HepG2 (cell line): ENCODE data around the gene BRD2. TPM values are rescaled to one million over a fixed set of nuclear protein-coding genes. Genes with fewer than 3 reads are reported as not detected.

Experiments used
- ATAC-seq: fragments of 200-7000 bp; cut with Tn5 transposase; 3 replicates; pipeline ENCODE4 v1.9.1; 2020; ENCODE audit warnings: mild to moderate bottlenecking, moderate library complexity
- BruUV-seq: library from RNA; stranded (reverse); fragments of 400-500 nt; replicated peaks from 2 replicates; lab custom pipeline; 2021; lab: Mats Ljungman, UMichigan
- CTCF ChIA-PET: fragments of 300-600 bp; formaldehyde crosslinking; extraction: SDS; loops from one replicate; lab custom pipeline; 2021; ENCODE audit warnings: low total read pairs, inconsistent platforms, low intra/inter-chr PET ratio; lab: Yijun Ruan, JAX
- POLR2A ChIA-PET: fragments of 350-600 bp; sonication (Branson Sonifier 250); formaldehyde crosslinking; loops from one replicate; lab custom pipeline; 2020; ENCODE audit warnings: antibody characterized with exemption, inconsistent platforms; lab: Yijun Ruan, JAX
- DNase-seq: peaks from one replicate; pipeline ENCODE4 v3.0.0-alpha.2; 2015; ENCODE audit warnings: low spot score
- FAIRE-seq: peaks from 3 replicates; lab custom pipeline; 2011; peaks lifted over from hg19 to GRCh38; lab: Jason Lieb, UNC
- H2AFZ ChIP-seq: one replicate; pipeline ENCODE4 v1.6.1; 2011; ENCODE audit warnings: low read length, inconsistent platforms
- H3K27ac ChIP-seq: fragments of 300-600 bp; 3 replicates; pipeline ENCODE4 v1.8.0; 2011; ENCODE audit warnings: mixed run types, mild to moderate bottlenecking, mixed read lengths, low read length, inconsistent platforms; ENCODE audit not compliant: insufficient read depth; ENCODE audit errors: extremely low read length
- H3K27me3 ChIP-seq, 2 experiments: fragments of 200-600 bp in 1 of 2; 2 replicates in 1 of 2; 3 replicates in 1 of 2; pipeline versions ENCODE4 v1.6.0 to v1.8.0; 2011; ENCODE audit warnings: low read length in 2 of 2, mild to moderate bottlenecking in 2 of 2, moderate library complexity in 2 of 2, inconsistent platforms in 1 of 2; ENCODE audit not compliant: insufficient read depth in 2 of 2, control insufficient read depth in 1 of 2
- H3K36me3 ChIP-seq, 2 experiments: fragments of 200-600 bp in 1 of 2; replicated peaks in 1 of 2; 2 replicates in 1 of 2; 3 replicates in 1 of 2; pipeline versions ENCODE4 v1.5.1 to v1.8.0; 2011; ENCODE audit warnings: low read length in 2 of 2, inconsistent platforms in 1 of 2; ENCODE audit not compliant: insufficient read depth in 2 of 2, control insufficient read depth in 1 of 2
- H3K4me1 ChIP-seq: 2 replicates; pipeline ENCODE4 v1.5.1; 2012; ENCODE audit warnings: low read length, inconsistent platforms; ENCODE audit not compliant: insufficient read depth
- H3K4me2 ChIP-seq: 2 replicates; pipeline ENCODE4 v1.6.0; 2011; ENCODE audit warnings: low read depth, low read length, inconsistent platforms
- H3K4me3 ChIP-seq, 3 experiments: fragments of 200-600 bp in 1 of 3; sonication (generic), shearing (Covaris generic) in 1 of 3; replicated peaks in 1 of 3; 2 replicates each; pipeline ENCODE4 v1.5.1; 2011 to 2016; ENCODE audit warnings: low read length in 3 of 3, inconsistent platforms in 2 of 3, low read depth in 2 of 3, mild to moderate bottlenecking in 2 of 3, control low read depth in 1 of 3, mixed read lengths in 1 of 3; ENCODE audit not compliant: insufficient read depth in 1 of 3
- H3K79me2 ChIP-seq: one replicate; pipeline ENCODE4 v1.6.1; 2011; ENCODE audit warnings: low read length, inconsistent platforms; ENCODE audit not compliant: insufficient read depth
- H3K9ac ChIP-seq: 2 replicates; pipeline ENCODE4 v1.6.0; 2011; ENCODE audit warnings: mild to moderate bottlenecking, low read depth, low read length, inconsistent platforms; ENCODE audit not compliant: insufficient read depth
- H3K9me3 ChIP-seq: 2 replicates; pipeline ENCODE4 v1.5.1; 2012; ENCODE audit warnings: mild to moderate bottlenecking, low read length
- H4K20me1 ChIP-seq: 2 replicates; pipeline ENCODE4 v1.6.0; 2011; ENCODE audit warnings: inconsistent platforms, mild to moderate bottlenecking, low read length, moderate library complexity; ENCODE audit not compliant: insufficient read depth
- CREM ChIP-seq, 2 experiments: sonication (generic) in 1 of 2; formaldehyde crosslinking in 1 of 2; IDR thresholded peaks; 2 replicates each; pipeline versions ENCODE4 v1.4.0 to v1.6.1; 2016 to 2020; ENCODE audit warnings: antibody characterized with exemption in 1 of 2, mild to moderate bottlenecking in 1 of 2, missing genetic modification reagents in 1 of 2
- ETV5 ChIP-seq: IDR thresholded peaks from 2 replicates; pipeline ENCODE4 v1.6.1; 2018; ENCODE audit warnings: missing biosample characterization, missing genetic modification reagents, inconsistent platforms, borderline replicate concordance
- GATAD1 ChIP-seq: IDR thresholded peaks from 2 replicates; pipeline ENCODE4 v1.6.1; 2016; ENCODE audit warnings: missing genetic modification reagents, missing compliant biosample characterization
- HMG20A ChIP-seq: IDR thresholded peaks from 2 replicates; pipeline ENCODE4 v1.6.1; 2016; ENCODE audit warnings: borderline replicate concordance
- PAWR ChIP-seq: sonication (generic); formaldehyde crosslinking; IDR thresholded peaks from 2 replicates; pipeline ENCODE4 v1.4.0; 2020; ENCODE audit warnings: missing genetic modification reagents, mild to moderate bottlenecking, borderline replicate concordance
- RBM22 ChIP-seq: fragments of 200-400 bp; formaldehyde crosslinking; optimal IDR thresholded peaks from 2 replicates; pipeline ENCODE3; 2017; ENCODE audit warnings: mild to moderate bottlenecking, low read length, moderate library complexity
- SP2 ChIP-seq: sonication (generic); formaldehyde crosslinking; IDR thresholded peaks from 2 replicates; pipeline ENCODE4 v1.5.1; 2020; ENCODE audit warnings: mild to moderate bottlenecking, missing genetic modification reagents
- TRIM24 ChIP-seq: sonication (generic); formaldehyde crosslinking; IDR thresholded peaks from 2 replicates; pipeline ENCODE4 v1.8.0; 2022; ENCODE audit warnings: mild to moderate bottlenecking, missing genetic modification reagents
- YY1 ChIP-seq: IDR thresholded peaks from 2 replicates; pipeline ENCODE4 v1.6.1; 2011; ENCODE audit warnings: low read length, low read depth, moderate library complexity, mild to moderate bottlenecking; ENCODE audit not compliant: insufficient read depth, insufficient replicate concordance
- ZNF138 ChIP-seq: sonication (generic); formaldehyde crosslinking; IDR thresholded peaks from 2 replicates; pipeline ENCODE4 v1.5.0; 2020; ENCODE audit warnings: mild to moderate bottlenecking, low read depth, missing genetic modification reagents
- ZNF484 ChIP-seq: sonication (generic); formaldehyde crosslinking; IDR thresholded peaks from 2 replicates; pipeline ENCODE4 v1.5.1; 2020; ENCODE audit warnings: mild to moderate bottlenecking, low read depth, missing genetic modification reagents, borderline replicate concordance
- ZNF629 ChIP-seq: sonication (generic); formaldehyde crosslinking; conservative IDR thresholded peaks from 2 replicates; pipeline ENCODE4 v1.5.0; 2020; ENCODE audit warnings: missing genetic modification reagents
- ZNF678 ChIP-seq: sonication (generic); formaldehyde crosslinking; IDR thresholded peaks from 2 replicates; pipeline ENCODE4 v1.4.0; 2020; ENCODE audit warnings: mild to moderate bottlenecking, missing genetic modification reagents
- WGBS: methylation state at CpG from one replicate; pipeline ENCODE4 v1.1.6; 2017; ENCODE audit warnings: low lambda C conversion rate; 5-methylcytosine and 5-hydroxymethylcytosine counted together
- in situ Hi-C: cut with HindIII; loops from 2 replicates; pipeline ENCODE4 v1.10.0; 2017; ENCODE audit warnings: low pct_unique_long_range_greater_than_20kb; ENCODE audit not compliant: extremely low pct_ligation_motif_present
- intact Hi-C: fragments of 100-400 bp; cut with micrococcal nuclease; formaldehyde crosslinking; loops from one replicate; pipeline ENCODE4 v1.10.0; 2022; ENCODE audit not compliant: unreplicated experiment
- polyA plus RNA-seq, 8 experiments: library from polyadenylated mRNA; depleted of rRNA in 3 of 8; stranded (reverse) in 7 of 8; unstranded in 1 of 8; fragments of >200 nt; fragmentation: Illumina TruSeq in 4 of 8; extraction: Trizol in 4 of 8; gene quantifications; 2 replicates each; pipeline versions ENCODE4 v1.2.1 to v1.2.3, GENCODE V29; 2011 to 2016; ENCODE audit warnings: low read depth in 4 of 8, missing spikeins in 1 of 8, mixed read lengths in 1 of 8; ENCODE audit not compliant: insufficient read depth in 1 of 8
- total RNA-seq, 5 experiments: library from RNA; depleted of rRNA; stranded (reverse); fragments of >200 nt; fragmentation: Illumina TruSeq; extraction: Trizol; gene quantifications; 2 replicates each; pipeline ENCODE4 v1.2.3, GENCODE V29; 2016; ENCODE audit warnings: low read depth in 1 of 5
- TF ChIP-seq, protein P1 (sequence below): IDR thresholded peaks from 2 replicates; pipeline ENCODE4 v1.6.1; 2016
- TF ChIP-seq, protein P2 (sequence below): sonication (generic); formaldehyde crosslinking; IDR thresholded peaks from one replicate; pipeline ENCODE4 v1.5.1; 2020; ENCODE audit warnings: mild to moderate bottlenecking, missing genetic modification reagents; ENCODE audit errors: not compliant biosample characterization
- TF ChIP-seq, protein P3 (sequence below): sonication (generic); formaldehyde crosslinking; IDR thresholded peaks from 2 replicates; pipeline ENCODE4 v1.8.0; 2022; ENCODE audit warnings: missing genetic modification reagents, mild to moderate bottlenecking, inconsistent platforms, borderline replicate concordance

BRD2 gene
- total and polyA plus RNA-seq, 2 of the 13 experiments (the other 11 are each of a cell fraction or from before 2014, with no cell fraction given): 143 to 202 TPM

DNA sequence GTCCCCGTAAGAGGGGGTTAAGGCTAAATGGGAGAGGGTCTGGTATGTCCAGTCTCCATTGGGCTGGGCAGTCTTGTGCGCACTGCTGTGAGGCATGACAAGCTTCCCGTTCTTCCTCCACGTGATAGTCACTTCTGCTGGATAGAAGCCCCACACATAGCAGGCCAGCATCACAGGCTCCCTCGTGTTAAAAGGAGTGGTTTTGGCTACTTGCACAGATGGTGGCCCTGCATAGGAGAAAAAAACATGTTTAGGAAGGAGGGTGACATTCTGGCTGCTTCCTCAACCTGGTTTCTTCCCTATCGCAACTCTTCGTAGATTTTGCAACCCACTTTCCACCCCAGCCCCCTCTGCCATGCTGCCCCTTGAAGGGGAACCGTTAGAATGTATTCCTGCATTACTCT is 31.2 kb upstream of the BRD2 start:
- in situ Hi-C loops: loop anchor here (5.0 kb wide), 1 partner anchor 45 kb away; no protein-coding TSS in a partner anchor
- peaks cover 2 to 34% of the 10 kb centered on the region in 2 experiments; a peak in 3 of 5 replicates for H3K27me3 ChIP-seq
- H3K27ac ChIP-seq: no peak overlapping the region
- 28% methylated on average over 8 of the region's 8 CpGs for WGBS
- no peaks in the 10 kb centered on the region for H3K9me3 ChIP-seq
- no TSS peak for BruUV-seq
- no peak overlapping the region for H3K4me3 ChIP-seq
- H3K9ac ChIP-seq: no peak overlapping the region
- no peak for ATAC-seq
- H3K79me2 ChIP-seq: no peaks in the 10 kb centered on the region
- no peak for FAIRE-seq
- H3K4me1 ChIP-seq: peaks cover 7% of the 10 kb centered on the region
- H2AFZ ChIP-seq: no peak overlapping the region
- intact Hi-C loops: no loop called here
- DNase-seq: no peak
- ChIA-PET CTCF (interaction anchor here (1.3 to 6.2 kb wide), 2 partner anchors 47 to 48 kb away, joined by 4 to 103 read pairs; no protein-coding TSS in a partner anchor), POLR2A (no interaction called here)
- H4K20me1 ChIP-seq: no peaks in the 10 kb centered on the region
- no peak overlapping the region for H3K4me2 ChIP-seq
- H3K36me3 ChIP-seq: no peaks in the 10 kb centered on the region
- TF ChIP-seq ZNF678 (CRISPR knock-in tag) (no peak), PAWR (CRISPR knock-in tag) (no peak), ZNF629 (CRISPR knock-in tag) (no peak), ETV5 (CRISPR knock-in tag) (no peak), YY1 (no peak), TRIM24 (CRISPR knock-in tag) (no peak), GATAD1 (CRISPR knock-in tag) (no peak), HMG20A (CRISPR knock-in tag) (no peak), RBM22 (no peak), ZNF484 (CRISPR knock-in tag) (no peak), SP2 (no peak), ZNF138 (no peak), CREM (IDR thresholded peaks at IDR 0.05) (no peak), CREM (CRISPR knock-in tag; IDR thresholded peaks at IDR 0.05) (no peak)
- TF ChIP-seq, protein P1, sequence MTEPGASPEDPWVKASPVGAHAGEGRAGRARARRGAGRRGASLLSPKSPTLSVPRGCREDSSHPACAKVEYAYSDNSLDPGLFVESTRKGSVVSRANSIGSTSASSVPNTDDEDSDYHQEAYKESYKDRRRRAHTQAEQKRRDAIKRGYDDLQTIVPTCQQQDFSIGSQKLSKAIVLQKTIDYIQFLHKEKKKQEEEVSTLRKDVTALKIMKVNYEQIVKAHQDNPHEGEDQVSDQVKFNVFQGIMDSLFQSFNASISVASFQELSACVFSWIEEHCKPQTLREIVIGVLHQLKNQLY (CRISPR knock-in tag): no peak
- TF ChIP-seq, protein P2, sequence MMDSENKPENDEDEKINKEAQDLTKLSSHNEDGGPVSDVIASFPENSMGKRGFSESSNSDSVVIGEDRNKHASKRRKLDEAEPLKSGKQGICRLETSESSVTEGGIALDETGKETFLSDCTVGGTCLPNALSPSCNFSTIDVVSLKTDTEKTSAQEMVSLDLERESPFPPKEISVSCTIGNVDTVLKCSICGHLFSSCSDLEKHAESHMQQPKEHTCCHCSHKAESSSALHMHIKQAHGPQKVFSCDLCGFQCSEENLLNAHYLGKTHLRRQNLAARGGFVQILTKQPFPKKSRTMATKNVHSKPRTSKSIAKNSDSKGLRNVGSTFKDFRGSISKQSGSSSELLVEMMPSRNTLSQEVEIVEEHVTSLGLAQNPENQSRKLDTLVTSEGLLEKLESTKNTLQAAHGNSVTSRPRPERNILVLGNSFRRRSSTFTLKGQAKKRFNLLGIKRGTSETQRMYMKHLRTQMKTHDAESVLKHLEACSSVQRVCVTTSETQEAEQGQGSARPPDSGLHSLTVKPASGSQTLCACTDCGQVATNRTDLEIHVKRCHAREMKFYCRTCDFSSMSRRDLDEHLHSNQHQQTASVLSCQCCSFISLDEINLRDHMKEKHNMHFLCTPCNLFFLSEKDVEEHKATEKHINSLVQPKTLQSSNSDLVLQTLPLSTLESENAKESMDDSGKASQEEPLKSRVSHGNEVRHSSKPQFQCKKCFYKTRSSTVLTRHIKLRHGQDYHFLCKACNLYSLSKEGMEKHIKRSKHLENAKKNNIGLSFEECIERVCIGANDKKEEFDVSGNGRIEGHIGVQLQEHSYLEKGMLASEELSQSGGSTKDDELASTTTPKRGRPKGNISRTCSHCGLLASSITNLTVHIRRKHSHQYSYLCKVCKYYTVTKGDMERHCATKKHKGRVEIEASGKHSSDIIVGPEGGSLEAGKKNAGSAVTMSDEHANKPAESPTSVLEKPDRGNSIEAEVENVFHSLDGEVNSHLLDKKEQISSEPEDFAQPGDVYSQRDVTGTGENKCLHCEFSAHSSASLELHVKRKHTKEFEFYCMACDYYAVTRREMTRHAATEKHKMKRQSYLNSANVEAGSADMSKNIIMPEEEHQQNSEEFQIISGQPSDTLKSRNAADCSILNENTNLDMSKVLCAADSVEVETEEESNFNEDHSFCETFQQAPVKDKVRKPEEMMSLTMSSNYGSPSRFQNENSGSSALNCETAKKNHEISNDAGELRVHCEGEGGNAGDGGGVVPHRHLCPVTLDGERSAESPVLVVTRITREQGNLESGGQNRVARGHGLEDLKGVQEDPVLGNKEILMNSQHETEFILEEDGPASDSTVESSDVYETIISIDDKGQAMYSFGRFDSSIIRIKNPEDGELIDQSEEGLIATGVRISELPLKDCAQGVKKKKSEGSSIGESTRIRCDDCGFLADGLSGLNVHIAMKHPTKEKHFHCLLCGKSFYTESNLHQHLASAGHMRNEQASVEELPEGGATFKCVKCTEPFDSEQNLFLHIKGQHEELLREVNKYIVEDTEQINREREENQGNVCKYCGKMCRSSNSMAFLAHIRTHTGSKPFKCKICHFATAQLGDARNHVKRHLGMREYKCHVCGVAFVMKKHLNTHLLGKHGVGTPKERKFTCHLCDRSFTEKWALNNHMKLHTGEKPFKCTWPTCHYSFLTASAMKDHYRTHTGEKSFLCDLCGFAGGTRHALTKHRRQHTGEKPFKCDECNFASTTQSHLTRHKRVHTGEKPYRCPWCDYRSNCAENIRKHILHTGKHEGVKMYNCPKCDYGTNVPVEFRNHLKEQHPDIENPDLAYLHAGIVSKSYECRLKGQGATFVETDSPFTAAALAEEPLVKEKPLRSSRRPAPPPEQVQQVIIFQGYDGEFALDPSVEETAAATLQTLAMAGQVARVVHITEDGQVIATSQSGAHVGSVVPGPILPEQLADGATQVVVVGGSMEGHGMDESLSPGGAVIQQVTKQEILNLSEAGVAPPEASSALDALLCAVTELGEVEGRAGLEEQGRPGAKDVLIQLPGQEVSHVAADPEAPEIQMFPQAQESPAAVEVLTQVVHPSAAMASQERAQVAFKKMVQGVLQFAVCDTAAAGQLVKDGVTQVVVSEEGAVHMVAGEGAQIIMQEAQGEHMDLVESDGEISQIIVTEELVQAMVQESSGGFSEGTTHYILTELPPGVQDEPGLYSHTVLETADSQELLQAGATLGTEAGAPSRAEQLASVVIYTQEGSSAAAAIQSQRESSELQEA (CRISPR knock-in tag): no peak
- TF ChIP-seq, protein P3, sequence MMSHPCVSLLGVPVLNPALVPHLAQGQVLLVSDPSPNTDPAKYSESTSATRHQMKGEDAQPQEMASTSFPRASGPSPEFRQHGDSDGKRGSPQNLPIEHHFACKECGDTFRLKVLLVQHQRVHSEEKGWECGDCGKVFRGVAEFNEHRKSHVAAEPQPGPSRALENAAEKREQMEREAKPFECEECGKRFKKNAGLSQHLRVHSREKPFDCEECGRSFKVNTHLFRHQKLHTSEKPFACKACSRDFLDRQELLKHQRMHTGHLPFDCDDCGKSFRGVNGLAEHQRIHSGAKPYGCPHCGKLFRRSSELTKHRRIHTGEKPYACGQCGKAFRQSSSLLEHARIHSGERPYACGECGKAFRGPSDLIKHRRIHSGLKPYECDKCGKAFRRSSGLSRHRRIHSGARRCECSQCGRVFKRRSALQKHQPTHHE (CRISPR knock-in tag): no peak
